ENCODE data around the gene VPS29.
"Not testable (repeated sequence)": the region's sequence is repeated elsewhere in the genome, so short reads cannot be mapped to it uniquely, and the experiment has no call there.

Gene VPS29

GRCh38 chr12:110520876-110521712 is 19.2 kb upstream of the VPS29 start:
- DNase-seq = not testable (repeated sequence)

GRCh38 chr12:110518014-110518413 is 16.1 kb upstream of the VPS29 start:
- not testable (repeated sequence) for DNase-seq

GRCh38 chr12:110516995-110517394 is 15.1 kb upstream of the VPS29 start:
- DNase-seq = no peak

- no peak for DNase-seq
Measured at GRCh38 chr12:110514363-110514762, 12.5 kb upstream of the VPS29 start.

DNA sequence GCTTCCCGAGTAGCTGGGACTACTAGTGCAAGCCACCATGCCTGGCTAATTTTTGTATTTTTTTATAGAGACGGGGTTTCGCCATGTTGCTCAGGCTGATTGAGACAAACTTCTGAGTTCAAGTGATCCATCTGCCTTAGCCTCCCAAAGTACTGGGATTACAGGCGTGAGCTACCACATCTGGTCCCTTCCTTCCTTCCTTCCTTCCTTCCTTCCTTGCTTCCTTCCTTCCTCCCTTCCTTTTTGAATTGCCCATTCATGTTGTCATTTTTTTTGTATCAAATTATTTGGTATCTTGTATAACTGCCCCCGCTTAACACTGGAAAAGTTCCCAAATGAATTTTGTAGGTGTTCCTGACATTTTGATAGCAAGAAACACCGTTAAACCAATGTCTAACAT is 11.9 kb upstream of the VPS29 start:
- no peak for DNase-seq

DNA sequence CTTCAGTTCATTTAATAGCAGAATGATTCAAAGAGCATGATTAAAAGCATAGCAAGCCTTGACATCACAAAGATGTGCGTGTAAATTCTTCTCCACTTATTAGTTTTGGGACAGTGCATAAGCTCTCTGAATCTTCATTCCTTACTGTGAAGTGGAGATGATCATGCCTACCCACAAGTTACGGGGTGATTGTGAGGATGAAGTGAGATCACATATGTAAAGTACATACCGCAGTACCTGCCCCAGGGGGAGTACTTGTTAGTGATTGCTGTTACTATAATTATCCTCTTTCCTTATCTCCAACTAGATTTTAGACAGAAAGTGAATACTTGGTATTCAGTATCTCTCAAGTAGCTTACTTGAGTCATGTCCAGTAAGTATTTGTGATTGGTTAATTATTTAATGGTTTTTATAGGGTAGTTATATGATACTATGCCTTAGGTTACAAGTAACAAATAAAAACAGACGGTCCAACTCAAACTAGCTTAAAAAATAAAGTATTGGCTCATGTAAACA is 6.2 kb upstream of the VPS29 start:
- DNase-seq = no peak

GRCh38 chr12:110505332-110505731 is 3.4 kb upstream of the VPS29 start:
- DNase-seq = no peak

- no peak for DNase-seq
Measured at GRCh38 chr12:110503432-110503831, 1.5 kb upstream of the VPS29 start.

DNA sequence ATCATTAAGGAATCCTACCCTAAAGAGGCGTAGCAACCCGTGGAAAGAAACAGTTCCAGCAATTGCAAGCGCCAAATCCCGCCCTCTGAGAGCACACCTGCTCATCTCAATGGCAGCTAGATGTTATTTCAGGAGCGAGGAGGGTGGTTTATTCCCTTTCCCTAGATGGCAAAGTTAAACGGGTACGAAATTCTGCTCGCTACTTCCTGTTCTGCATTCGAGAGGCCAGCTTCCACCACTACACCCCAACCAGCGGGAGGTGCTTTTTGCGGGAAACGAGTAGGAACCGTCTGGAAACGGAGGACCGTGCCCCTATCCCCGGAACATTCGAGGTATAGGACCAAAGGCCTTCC is 536 bp downstream of the VPS29 start:
- DNase-seq = peak; percentile 46

GRCh38 chr12:110498984-110499706 is 2.8 kb downstream of the VPS29 start:
- DNase-seq = no peak

GRCh38 chr12:110475426-110475825 is 26.5 kb downstream of the VPS29 start:
- DNase-seq = no peak

DNA sequence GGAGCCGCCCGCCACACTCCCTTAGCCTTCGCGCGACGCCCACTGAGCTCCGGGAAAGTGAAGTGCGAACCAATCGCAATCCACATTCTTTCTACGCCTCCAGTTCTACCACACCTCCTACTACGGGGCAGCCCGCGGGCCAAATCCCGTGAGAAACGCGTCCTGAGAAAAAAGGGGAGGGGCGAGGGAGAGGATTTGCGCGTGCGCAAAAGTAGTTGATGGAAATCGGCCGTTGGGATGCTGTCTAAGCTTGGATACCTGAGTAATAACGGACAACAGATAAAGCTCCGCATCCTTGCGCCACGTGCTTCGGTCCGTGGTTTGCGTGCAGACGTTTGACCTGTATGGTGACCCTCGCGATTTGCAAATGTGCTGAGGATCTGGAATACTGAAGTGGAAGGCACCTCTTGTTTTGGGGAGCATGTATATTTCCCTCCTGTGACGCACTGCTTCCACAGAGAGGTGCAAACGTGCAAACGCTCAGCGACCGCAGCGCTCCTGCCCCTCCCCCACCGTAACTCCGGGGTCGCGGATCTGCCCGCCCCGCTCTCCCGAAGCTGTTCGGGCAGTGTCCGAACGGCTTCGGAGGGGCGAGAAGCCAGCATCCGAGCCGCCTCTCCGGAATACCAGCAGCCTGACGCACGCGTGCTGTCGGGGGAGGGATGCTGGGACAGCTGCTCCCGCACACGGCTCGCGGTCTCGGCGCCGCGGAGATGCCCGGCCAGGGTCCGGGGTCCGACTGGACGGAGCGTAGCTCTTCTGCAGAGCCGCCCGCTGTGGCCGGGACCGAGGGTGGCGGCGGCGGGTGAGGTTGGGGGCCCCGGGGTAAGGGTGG is 33.5 kb downstream of the VPS29 start, which contains the start of the genes FAM216A and GPN3:
FAM216A (plus strand) TSS at position 632 of the 835 bp plus-strand sequence; CDS start at position 663, 31 bp downstream.
GPN3 (minus strand) TSS at position 44 of the 835 bp plus-strand sequence. CDS start 54 bp downstream, outside the sequence.
- DNase-seq = peak; percentile 99

GRCh38 chr12:110467847-110468213 is 34.1 kb downstream of the VPS29 start:
- DNase-seq = no peak

- no peak for DNase-seq
Measured at GRCh38 chr12:110466791-110467190, 35.1 kb downstream of the VPS29 start.

DNA sequence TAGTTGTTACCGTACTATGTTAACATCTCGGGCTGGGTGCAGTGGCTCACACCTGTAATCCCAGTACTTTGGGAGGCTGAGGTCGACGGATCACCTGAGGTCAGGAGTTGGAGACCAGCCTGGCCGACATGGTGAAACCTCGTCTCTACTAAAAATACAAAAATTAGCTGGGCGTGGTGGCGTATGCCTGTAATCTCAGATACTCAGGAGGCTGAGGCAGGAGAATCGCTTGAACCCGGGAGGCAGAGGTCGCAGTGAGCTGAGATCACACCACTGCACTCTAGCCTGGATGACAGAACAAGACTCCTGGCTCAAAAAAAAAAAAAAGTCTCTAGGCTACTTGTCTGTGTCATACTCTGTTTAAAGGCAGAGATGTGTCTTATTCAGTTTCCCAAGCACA is 36.1 kb downstream of the VPS29 start:
- DNase-seq = not testable (repeated sequence)

DNA sequence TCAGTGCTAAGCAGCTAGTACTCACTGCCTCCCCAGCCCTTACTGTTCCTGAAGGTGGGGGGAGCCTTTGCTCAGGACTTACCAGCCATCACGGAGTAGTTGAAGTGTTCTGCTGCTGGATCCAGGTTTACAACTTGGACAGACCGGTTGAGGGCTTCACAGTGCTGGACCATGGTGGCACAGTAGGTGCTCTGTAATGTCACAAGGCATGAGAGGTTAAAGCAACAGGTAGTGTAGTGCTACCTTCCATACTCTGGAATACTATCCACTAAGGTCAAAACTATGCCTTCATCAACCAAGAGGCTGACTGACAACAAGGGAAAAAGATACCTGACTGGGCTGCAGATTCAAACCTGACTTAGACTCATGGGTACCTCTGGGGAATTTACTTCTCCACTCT is 36.9 kb downstream of the VPS29 start:
- no peak for DNase-seq

DNA sequence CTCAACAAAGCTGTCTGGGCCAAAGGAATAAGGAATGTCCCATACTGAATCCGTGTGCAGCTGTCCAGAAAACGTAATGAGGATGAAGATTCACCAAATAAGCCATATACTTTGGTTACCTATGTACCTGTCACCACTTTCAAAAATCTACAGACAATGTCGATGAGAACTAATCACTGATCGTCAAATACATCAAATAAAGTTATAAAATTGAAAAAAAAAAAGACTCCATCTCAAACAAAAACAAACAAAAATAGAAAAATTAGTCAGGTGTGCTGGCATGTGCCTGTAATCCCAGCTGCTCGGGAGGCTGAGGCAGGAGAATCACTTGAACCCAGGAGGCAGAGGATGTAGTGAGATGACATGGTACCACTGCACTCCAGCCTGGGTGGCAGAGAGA is 40.7 kb downstream of the VPS29 start:
- not testable (repeated sequence) for DNase-seq

DNA sequence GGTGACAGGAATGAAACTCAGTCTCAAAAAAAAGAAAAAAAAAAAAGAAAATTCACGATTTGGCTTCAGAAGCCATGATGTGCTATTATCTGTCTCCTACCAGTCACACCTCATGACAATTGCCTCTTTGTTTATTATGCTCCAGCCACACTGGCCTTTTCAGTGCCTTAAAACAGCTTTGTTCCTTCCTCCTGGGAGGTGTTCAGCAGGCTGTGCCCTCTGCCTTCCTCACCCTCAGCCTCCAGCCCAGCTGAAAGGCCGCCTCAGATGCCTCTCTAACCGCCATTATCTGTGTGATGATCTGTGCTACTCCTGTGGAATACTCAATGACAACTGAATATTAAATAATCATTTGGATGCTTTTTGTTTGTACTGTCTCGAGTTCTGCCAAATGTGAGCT is 43.2 kb downstream of the VPS29 start:
- no peak for DNase-seq

DNA sequence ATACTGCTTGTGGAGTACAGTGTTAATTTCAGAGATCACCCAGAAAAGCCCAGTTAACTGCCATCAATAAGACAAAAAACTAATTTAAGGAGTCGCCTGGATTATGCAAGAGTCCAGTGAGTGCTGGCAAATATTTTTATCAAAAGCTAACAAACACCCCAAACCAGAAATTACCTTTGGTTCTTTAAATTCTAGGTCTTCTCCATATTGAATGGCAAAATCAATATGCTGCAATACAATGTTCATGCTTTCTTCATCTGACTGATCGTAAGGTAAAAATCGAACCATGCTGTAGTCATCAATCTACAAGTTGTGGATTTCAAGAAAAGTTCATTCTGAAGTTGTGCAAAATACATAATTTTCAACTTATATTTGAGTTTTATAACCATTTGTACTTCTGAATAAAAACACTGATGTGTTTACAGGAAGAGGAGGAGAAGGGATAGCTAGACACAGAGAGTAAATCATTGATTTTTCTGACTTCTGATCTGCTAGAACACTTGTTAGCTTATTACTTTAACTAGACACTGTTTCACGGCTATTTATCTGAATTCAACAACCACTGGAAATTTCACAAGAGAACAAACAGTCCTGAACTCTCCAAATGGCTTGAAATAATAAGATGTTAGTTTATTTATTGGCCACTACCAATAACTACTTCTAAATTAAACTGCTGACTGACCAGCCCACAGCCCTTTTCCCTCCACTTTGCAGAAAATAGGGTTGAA is 48.2 kb downstream of the VPS29 start:
- no peak for DNase-seq

- no peak for DNase-seq
Measured at GRCh38 chr12:110451263-110451662, 50.6 kb downstream of the VPS29 start.

GRCh38 chr12:110449799-110450497 is 52.0 kb downstream of the VPS29 start, which contains the start of gene ARPC3:
Gene ARPC3 (minus strand): TSS chr12:110450337. CDS start chr12:110450260, 77 bp downstream.
- peak; percentile 89 for DNase-seq

Measured in NCI-H510A treated with DMSO at 0.1 percent for 48 hours (cell line).